NCI-H345 treated with DMSO at 0.1 percent for 48 hours (cell line): Measurements from ENCODE around the gene TROAP.
"Not testable (repeated sequence)": the region's sequence is repeated elsewhere in the genome, so short reads cannot be mapped to it uniquely, and the experiment has no call there.

Experiments used
- DNase-seq: peaks from one replicate; lab custom pipeline; 2025; ENCODE audit not compliant: unreplicated experiment; lab: John Stamatoyannopoulos, UW

The TROAP gene

GRCh38 chr12:49294804-49295081 is 28.3 kb upstream of the TROAP start:
- DNase-seq, result no peak

GRCh38 chr12:49295082-49295936 is 27.7 kb upstream of the TROAP start, which contains the start of gene PRPH:
PRPH (plus strand) TSS chr12:49295147; CDS start chr12:49295201, 54 bp downstream.
- DNase-seq, result no peak

DNA sequence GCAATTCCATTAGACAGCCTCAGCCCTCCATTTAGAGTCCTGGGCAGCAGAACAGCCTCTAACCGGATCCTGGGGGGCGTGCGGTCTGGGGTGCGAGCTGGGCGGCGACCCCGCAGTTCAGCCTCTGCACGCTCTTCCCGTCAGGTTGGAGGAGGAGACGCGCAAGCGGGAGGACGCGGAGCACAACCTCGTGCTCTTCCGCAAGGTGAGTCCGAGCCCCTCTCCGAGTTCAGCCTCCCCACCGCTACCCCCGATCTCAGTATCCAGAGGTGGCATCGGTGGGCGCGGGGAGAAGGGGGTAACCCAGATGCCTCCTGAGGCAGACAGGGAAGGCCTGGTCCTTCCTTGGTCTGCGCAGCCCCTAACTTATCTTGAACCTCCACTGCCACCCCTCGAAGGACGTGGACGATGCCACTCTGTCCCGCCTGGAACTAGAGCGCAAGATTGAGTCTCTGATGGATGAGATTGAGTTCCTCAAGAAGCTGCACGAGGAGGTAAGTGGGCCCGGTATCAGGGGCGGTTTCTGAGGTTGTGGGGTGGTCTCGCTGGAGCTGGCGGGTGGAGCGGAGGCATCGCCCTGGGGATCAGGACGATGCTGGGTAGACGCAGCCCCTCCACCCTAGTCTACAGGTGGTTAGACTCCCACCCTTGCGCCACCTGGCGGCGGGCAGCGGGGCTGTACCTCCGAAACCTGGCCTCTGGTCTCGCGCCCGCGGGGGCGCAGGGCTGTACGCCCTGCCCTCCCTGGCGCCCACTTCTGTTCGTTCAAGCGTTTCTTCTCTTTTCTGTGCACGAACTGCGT is 26.8 kb upstream of the TROAP start:
- DNase-seq, result no peak

- DNase-seq, result no peak
Measured at GRCh38 chr12:49296836-49297694, 26.0 kb upstream of the TROAP start.

- DNase-seq, result no peak
Measured at GRCh38 chr12:49297695-49298060, 25.4 kb upstream of the TROAP start.

DNA sequence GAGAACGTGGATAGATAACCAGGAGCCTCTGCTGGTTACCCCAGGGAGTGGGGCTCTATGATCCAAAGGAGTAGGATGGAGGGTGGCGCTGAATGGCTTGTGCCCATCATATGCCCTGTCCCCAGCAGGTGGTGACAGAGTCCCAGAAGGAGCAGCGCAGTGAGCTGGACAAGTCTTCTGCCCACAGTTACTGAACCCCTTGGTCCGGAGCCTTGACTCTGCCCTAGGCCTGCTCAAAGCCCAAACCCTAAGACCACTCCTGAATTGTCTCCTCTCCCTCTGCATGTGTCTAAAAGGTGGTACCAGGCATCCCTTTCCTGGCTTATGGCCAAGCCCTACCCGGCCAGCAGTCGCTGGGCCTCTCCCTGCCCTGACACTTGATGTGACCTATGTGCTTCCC is 24.9 kb upstream of the TROAP start:
- DNase-seq, result no peak

- DNase-seq, result no peak
Measured at GRCh38 chr12:49301760-49302159, 21.3 kb upstream of the TROAP start.

DNA sequence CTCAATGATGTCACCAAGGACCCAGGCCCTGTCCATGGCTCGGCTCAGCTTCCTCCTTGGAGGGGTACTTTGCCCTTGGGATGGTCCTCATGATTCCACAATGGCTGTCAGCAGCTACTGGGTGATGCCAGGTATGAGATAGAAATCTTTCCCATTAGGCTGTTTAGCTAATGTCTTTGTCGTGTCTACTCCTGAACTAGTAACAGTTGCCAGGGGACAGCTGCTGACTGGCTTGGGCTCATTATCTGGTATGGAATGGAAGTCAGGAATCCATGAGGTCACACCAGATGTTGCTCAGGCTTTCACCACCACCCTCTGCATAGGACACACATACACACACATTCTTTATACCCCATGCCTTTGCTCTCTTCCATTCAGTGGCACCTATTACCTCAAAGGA is 18.9 kb upstream of the TROAP start:
- DNase-seq, result no peak

DNA sequence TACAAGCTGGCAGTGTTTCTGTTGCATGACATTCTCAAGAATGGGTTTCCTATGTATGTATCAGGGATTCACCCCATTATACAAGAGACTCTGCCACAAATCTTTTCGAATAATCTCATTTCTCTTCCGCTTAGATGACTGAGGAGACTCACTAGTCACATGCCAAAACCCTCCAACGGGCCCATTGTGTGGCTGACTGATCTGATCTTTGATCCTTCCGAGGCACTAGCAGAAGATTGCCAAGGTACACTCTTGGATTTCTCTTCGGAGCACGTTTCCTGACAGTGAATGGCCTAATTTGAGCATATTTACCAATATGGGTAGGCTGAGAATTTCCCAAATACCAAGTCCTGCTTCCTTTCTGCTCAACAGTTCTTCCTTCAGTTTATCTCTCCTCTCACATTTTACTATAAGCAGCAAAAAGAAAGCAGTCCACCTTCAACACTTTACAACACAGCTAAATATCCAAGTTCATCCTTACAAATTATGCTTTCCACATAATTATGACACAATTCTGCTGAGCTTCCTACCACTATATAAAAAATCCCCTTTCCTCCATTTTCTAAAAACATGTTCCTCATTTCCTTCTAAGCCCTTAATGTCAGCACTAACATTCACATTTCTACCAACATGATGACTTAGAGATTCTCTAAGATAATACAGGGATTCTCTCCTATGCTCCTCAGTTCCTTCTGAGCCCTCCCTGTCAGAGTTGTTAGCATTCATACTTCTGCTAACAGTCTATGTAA is 17.1 kb upstream of the TROAP start:
- DNase-seq, result no peak

GRCh38 chr12:49309386-49309785 is 13.7 kb upstream of the TROAP start:
- DNase-seq, result no peak

GRCh38 chr12:49310451-49311000 is 12.5 kb upstream of the TROAP start:
- DNase-seq, result not testable (repeated sequence)

GRCh38 chr12:49314811-49315210 is 8.2 kb upstream of the TROAP start:
- no peak for DNase-seq

DNA sequence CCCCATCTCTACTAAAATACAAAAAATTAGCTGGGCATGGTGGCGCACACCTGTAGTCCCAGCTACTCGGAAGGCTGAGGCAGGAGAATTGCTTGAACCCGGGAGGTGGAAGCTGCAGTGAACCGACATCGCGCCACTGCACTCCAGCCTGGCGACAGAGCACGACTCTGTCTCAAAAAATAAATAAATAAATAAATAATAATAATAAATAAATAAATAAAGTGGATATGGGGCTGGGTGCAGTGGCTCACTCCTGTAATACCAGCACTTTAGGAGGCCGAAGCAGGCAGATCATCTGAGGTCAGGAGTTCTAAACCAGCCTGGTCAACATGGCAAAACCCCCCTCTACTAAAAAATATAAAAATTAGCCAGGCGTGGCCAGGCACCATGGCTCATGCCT is 5.9 kb upstream of the TROAP start:
- not testable (repeated sequence) for DNase-seq

DNA sequence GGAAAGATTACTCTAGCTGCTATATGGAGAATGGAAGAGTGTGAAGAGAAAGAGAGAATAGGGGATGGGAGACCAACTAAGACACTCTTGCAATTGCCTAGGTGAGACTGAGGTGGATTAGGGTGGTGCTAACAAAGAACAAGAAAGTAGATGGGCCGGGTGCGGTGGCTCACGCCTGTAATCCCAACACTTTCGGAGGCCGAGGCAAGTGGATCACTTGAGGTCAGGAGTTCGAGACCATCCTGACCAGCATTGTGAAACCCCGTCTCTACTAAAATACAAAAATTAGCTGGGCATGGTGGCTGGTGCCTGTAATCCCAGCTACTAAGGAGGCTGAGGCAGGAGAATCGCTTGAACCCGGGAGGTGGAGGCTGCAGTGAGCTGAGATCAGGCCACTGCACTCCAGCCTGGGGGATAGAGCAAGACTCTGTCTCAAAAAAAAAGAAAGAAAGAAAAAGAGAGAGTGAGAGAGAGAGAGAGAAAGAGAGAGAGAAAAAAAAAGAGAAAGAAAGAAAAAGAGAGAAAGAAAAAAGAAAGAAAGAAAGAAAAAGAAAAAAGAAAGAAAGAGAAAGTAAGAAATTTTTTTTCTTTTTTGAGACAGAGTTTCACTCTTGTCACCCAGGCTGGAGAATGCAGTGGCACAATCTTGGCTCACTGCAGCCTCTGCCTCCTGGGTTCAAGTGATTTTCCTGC is 2.5 kb upstream of the TROAP start:
- not testable (repeated sequence) for DNase-seq

DNA sequence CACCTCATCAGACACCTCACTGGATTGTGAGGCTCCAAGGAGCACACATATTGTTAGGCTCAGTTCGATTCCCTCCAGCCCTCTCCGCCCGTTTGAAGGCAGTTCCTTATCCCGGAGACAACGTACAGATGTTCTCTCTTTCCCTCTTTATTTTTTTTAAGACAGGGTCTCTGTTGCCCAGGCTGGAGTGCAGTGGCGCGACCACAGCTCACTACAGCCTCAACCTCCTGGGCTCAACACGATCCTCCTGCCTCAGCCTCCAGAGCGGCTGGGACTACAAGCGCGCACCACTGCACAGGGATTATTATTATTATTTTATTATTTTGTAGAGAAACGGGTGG is 718 bp upstream of the TROAP start:
- no peak for DNase-seq

DNA sequence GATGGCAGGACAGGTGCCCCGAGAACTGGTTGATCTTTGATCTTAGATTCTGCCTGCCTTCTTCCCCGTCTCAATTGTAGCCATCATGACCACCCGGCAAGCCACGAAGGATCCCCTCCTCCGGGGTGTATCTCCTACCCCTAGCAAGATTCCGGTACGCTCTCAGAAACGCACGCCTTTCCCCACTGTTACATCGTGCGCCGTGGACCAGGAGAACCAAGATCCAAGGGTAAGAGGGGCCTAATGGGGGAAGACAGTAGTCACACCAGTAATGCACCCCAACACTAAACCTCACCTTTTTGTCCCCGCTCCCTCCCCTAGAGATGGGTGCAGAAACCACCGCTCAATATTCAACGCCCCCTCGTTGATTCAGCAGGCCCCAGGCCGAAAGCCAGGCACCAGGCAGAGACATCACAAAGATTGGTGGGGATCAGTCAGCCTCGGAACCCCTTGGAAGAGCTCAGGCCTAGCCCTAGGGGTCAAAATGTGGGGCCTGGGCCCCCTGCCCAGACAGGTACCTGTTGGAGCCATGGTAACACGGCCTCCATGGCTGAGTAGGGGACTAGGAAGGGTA is 556 bp downstream of the TROAP start:
- DNase-seq, result no peak

GRCh38 chr12:49325606-49326005 is 2.6 kb downstream of the TROAP start:
- no peak for DNase-seq

GRCh38 chr12:49327368-49327767 is 4.3 kb downstream of the TROAP start:
- no peak for DNase-seq

DNA sequence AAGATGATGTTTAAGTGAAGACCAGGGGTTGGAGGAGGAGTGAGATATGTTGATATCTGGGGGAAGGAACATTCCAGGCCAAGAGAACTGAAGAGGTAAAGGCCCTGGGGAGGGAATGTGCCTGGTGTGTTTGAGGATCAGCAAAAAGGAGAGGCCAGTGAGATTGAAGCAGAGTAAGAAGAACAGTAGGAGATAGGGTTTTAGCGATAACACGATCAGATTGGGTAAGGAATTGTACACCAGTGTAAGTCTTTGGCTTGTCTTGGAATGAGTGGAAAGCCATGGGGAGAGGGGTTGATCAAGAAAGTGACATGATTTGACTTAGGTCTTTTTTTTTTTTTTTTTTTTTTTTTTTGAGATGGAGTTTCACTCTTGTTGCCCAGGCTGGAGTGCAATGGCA is 4.8 kb downstream of the TROAP start:
- no peak for DNase-seq

DNA sequence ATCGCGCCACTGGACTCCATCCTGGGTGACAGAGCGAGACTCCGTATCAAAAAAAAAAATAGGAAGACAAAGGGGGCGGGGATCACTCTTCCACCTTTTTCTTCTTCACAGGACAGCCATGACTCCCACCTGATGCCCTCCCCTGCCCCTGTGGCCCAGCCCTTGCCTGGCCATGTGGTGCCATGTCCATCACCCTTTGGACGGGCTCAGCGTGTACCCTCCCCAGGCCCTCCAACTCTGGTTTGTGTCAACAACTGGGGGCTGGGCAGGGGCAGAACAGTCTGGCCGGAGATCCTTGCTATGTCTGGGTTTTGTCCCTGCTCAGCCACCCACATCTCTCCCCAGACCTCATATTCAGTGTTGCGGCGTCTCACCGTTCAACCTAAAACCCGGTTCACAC is 5.8 kb downstream of the TROAP start:
- no peak for DNase-seq
